Upper lobe of left lung (tissue), 4 donors: ENCODE data around the gene DOCK10.

Experiments
- EP300 ChIP-seq, 4 donors: sonication (generic); formaldehyde crosslinking; IDR thresholded peaks; one replicate each; pipeline ENCODE4 v1.5.1; 2017; ENCODE audit warnings: antibody characterized with exemption in 4 of 4, control low read depth in 2 of 4
- POLR2A ChIP-seq, 4 donors: fragments of 450-650 bp; IDR thresholded peaks; one replicate each; pipeline ENCODE4 v1.5.1; 2016 to 2017; ENCODE audit warnings: antibody characterized with exemption in 4 of 4, mild to moderate bottlenecking in 2 of 4
- POLR2AphosphoS5 ChIP-seq, 2 donors: sonication (generic); formaldehyde crosslinking; IDR thresholded peaks; one replicate each; pipeline ENCODE4 v1.5.1; 2017; ENCODE audit warnings: antibody characterized with exemption in 2 of 2
- TF ChIP-seq, protein P1 (sequence below), 6 experiments: fragments of 450-650 bp in 4 of 6; fragments of 200-600 bp in 2 of 6; sonication (generic) in 2 of 6; IDR thresholded peaks; one replicate each; pipeline ENCODE4 v1.5.1; 2016 to 2019; ENCODE audit warnings: antibody characterized with exemption in 6 of 6

DNA sequence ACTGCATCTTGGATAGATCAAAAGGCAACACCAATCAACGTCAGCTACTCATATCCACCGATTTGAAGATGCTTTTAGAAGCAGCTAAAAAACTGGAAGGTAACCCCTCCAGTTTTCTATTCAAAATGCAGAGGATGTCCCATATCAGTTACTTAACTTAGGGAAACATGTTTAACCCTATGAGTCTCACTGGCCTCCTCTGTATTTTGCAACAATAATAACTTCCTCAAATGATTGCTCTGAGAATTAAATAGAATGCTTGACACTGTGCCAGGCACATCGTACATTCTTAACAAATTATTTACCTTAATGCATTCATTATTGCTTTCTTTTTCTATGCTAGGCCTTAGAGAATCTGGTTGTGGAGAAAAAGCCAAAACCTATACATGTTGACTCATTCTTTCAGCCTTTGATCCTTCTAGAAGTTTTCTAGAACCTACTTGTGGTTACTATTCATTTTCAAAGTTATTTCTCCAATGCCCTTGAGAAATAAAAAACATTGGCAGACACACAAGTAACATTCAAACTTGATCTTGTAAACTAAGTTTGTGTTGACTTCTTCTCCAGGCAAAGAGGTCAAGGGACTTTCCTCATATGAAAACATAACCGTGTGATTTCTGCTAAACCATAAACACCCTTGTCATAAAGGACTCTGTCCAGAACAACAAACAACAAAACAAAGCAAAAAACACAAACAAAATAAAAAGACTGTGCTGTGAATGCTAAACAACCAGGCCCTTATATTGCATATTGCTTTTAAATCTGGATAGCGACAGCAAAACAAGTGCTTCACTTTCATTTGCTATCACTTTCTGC, 4.6 kb downstream of the DOCK10 start:
- TF ChIP-seq, protein P1, sequence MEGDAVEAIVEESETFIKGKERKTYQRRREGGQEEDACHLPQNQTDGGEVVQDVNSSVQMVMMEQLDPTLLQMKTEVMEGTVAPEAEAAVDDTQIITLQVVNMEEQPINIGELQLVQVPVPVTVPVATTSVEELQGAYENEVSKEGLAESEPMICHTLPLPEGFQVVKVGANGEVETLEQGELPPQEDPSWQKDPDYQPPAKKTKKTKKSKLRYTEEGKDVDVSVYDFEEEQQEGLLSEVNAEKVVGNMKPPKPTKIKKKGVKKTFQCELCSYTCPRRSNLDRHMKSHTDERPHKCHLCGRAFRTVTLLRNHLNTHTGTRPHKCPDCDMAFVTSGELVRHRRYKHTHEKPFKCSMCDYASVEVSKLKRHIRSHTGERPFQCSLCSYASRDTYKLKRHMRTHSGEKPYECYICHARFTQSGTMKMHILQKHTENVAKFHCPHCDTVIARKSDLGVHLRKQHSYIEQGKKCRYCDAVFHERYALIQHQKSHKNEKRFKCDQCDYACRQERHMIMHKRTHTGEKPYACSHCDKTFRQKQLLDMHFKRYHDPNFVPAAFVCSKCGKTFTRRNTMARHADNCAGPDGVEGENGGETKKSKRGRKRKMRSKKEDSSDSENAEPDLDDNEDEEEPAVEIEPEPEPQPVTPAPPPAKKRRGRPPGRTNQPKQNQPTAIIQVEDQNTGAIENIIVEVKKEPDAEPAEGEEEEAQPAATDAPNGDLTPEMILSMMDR (IDR thresholded peaks at IDR 0.05) = no peak
- TF ChIP-seq POLR2AphosphoS5 (IDR thresholded peaks at IDR 0.05) = no peak
- TF ChIP-seq EP300 (IDR thresholded peaks at IDR 0.05) = no peak
- TF ChIP-seq POLR2A (IDR thresholded peaks at IDR 0.05) = no peak
